HEK293 (cell line): ENCODE results near the gene RNF187.

Experiments used
- CTCF ChIP-seq: fragments of 450-650 bp; formaldehyde crosslinking; IDR thresholded peaks from 2 replicates; pipeline ENCODE4 v1.5.1; 2016; ENCODE audit warnings: missing biosample characterization, missing genetic modification characterization
- GLIS1 ChIP-seq: fragments of 450-650 bp; formaldehyde crosslinking; IDR thresholded peaks from 2 replicates; pipeline ENCODE4 v1.5.1; 2016; ENCODE audit warnings: missing biosample characterization, missing genetic modification characterization
- KLF1 ChIP-seq: fragments of 450-650 bp; formaldehyde crosslinking; IDR thresholded peaks from 2 replicates; pipeline ENCODE4 v1.5.1; 2016; ENCODE audit warnings: missing biosample characterization, missing genetic modification characterization
- KLF9 ChIP-seq: fragments of 450-650 bp; formaldehyde crosslinking; IDR thresholded peaks from 2 replicates; pipeline ENCODE4 v1.5.1; 2016; ENCODE audit warnings: missing biosample characterization, missing genetic modification characterization, low read depth
- PRDM10 ChIP-seq: fragments of 450-650 bp; formaldehyde crosslinking; IDR thresholded peaks from 2 replicates; pipeline ENCODE4 v1.5.1; 2016; ENCODE audit warnings: missing biosample characterization, missing genetic modification characterization
- SETDB1 ChIP-seq: IDR thresholded peaks from one replicate; pipeline ENCODE4 v1.6.1; 2017; ENCODE audit warnings: mild to moderate bottlenecking, low read length, moderate library complexity, mixed read lengths; ENCODE audit not compliant: insufficient read length
- TCF7L2 ChIP-seq: IDR thresholded peaks from 2 replicates; pipeline ENCODE4 v1.6.1; 2011; ENCODE audit warnings: low read depth, mild to moderate bottlenecking, inconsistent platforms, low read length, moderate library complexity, borderline replicate concordance
- ZBTB1 ChIP-seq: fragments of 450-650 bp; formaldehyde crosslinking; IDR thresholded peaks from 2 replicates; pipeline ENCODE4 v1.5.1; 2016; ENCODE audit warnings: missing biosample characterization, missing genetic modification characterization
- ZBTB20 ChIP-seq: fragments of 450-650 bp; formaldehyde crosslinking; IDR thresholded peaks from 2 replicates; pipeline ENCODE4 v1.5.1; 2016; ENCODE audit warnings: missing biosample characterization, missing genetic modification characterization
- ZBTB21 ChIP-seq: fragments of 450-650 bp; formaldehyde crosslinking; IDR thresholded peaks from 2 replicates; pipeline ENCODE4 v1.5.1; 2017; ENCODE audit warnings: missing biosample characterization, missing genetic modification characterization
- ZFHX2 ChIP-seq: fragments of 450-650 bp; formaldehyde crosslinking; conservative IDR thresholded peaks from 2 replicates; pipeline ENCODE4 v1.5.1; 2016; ENCODE audit warnings: missing biosample characterization, missing genetic modification characterization
- ZFP37 ChIP-seq: fragments of 450-650 bp; formaldehyde crosslinking; IDR thresholded peaks from 2 replicates; pipeline ENCODE4 v1.5.1; 2016; ENCODE audit warnings: missing biosample characterization, missing genetic modification characterization
- ZNF114 ChIP-seq: fragments of 450-650 bp; formaldehyde crosslinking; IDR thresholded peaks from 2 replicates; pipeline ENCODE4 v1.5.0; 2017; ENCODE audit warnings: missing biosample characterization, missing genetic modification characterization
- ZNF133 ChIP-seq: fragments of 450-650 bp; formaldehyde crosslinking; IDR thresholded peaks from 2 replicates; pipeline ENCODE4 v1.5.1; 2016; ENCODE audit warnings: missing biosample characterization, missing genetic modification characterization
- ZNF19 ChIP-seq: fragments of 450-650 bp; formaldehyde crosslinking; IDR thresholded peaks from 2 replicates; pipeline ENCODE4; 2016; ENCODE audit warnings: missing biosample characterization, missing genetic modification characterization, low read depth
- ZNF2 ChIP-seq: fragments of 450-650 bp; formaldehyde crosslinking; IDR thresholded peaks from 2 replicates; pipeline ENCODE4 v1.5.1; 2016; ENCODE audit warnings: missing biosample characterization, missing genetic modification characterization
- ZNF211 ChIP-seq: fragments of 450-650 bp; formaldehyde crosslinking; IDR thresholded peaks from 2 replicates; pipeline ENCODE4 v1.5.1; 2016; ENCODE audit warnings: low read depth, missing biosample characterization, missing genetic modification characterization
- ZNF248 ChIP-seq: fragments of 450-650 bp; formaldehyde crosslinking; IDR thresholded peaks from 2 replicates; pipeline ENCODE4 v1.5.1; 2017; ENCODE audit warnings: missing biosample characterization, missing genetic modification characterization
- ZNF362 ChIP-seq: fragments of 450-650 bp; formaldehyde crosslinking; IDR thresholded peaks from 2 replicates; pipeline ENCODE4 v1.5.1; 2016; ENCODE audit warnings: missing biosample characterization, missing genetic modification characterization
- ZNF366 ChIP-seq: fragments of 450-650 bp; formaldehyde crosslinking; conservative IDR thresholded peaks from 2 replicates; pipeline ENCODE4 v1.5.1; 2016; ENCODE audit warnings: missing biosample characterization, missing genetic modification characterization
- ZNF37A ChIP-seq: fragments of 450-650 bp; IDR thresholded peaks from 2 replicates; pipeline ENCODE4 v1.5.1; 2018; ENCODE audit warnings: missing biosample characterization, missing genetic modification characterization
- ZNF398 ChIP-seq: fragments of 450-650 bp; formaldehyde crosslinking; IDR thresholded peaks from 2 replicates; pipeline ENCODE4 v1.5.1; 2017; ENCODE audit warnings: missing biosample characterization, missing genetic modification characterization
- ZNF416 ChIP-seq: fragments of 450-650 bp; formaldehyde crosslinking; IDR thresholded peaks from 2 replicates; pipeline ENCODE4 v1.5.1; 2016; ENCODE audit warnings: missing biosample characterization, missing genetic modification characterization
- ZNF501 ChIP-seq: fragments of 450-650 bp; formaldehyde crosslinking; IDR thresholded peaks from 2 replicates; pipeline ENCODE4 v1.5.1; 2016; ENCODE audit warnings: missing biosample characterization, missing genetic modification characterization
- ZNF513 ChIP-seq: fragments of 450-650 bp; IDR thresholded peaks from 2 replicates; pipeline ENCODE4 v1.5.1; 2018; ENCODE audit warnings: missing biosample characterization, missing genetic modification characterization
- ZNF560 ChIP-seq: fragments of 450-650 bp; formaldehyde crosslinking; IDR thresholded peaks from 2 replicates; pipeline ENCODE4 v1.5.1; 2017; ENCODE audit warnings: missing biosample characterization, missing genetic modification characterization, borderline replicate concordance
- ZNF624 ChIP-seq: fragments of 450-650 bp; formaldehyde crosslinking; IDR thresholded peaks from 2 replicates; pipeline ENCODE4 v1.5.1; 2017; ENCODE audit warnings: missing biosample characterization, missing genetic modification characterization
- ZNF677 ChIP-seq: fragments of 450-650 bp; IDR thresholded peaks from 2 replicates; pipeline ENCODE4 v1.5.0; 2018; ENCODE audit warnings: missing biosample characterization, mild to moderate bottlenecking, missing genetic modification characterization, moderate library complexity
- ZNF707 ChIP-seq: fragments of 450-650 bp; formaldehyde crosslinking; IDR thresholded peaks from 2 replicates; pipeline ENCODE4 v1.5.1; 2016; ENCODE audit warnings: missing biosample characterization, missing genetic modification characterization
- ZNF76 ChIP-seq: fragments of 450-650 bp; formaldehyde crosslinking; IDR thresholded peaks from 2 replicates; pipeline ENCODE4; 2016; ENCODE audit warnings: low read depth, missing biosample characterization, missing genetic modification characterization, borderline replicate concordance
- ZNF843 ChIP-seq: fragments of 450-650 bp; formaldehyde crosslinking; IDR thresholded peaks from 2 replicates; pipeline ENCODE4 v1.5.1; 2016; ENCODE audit warnings: missing biosample characterization, missing genetic modification characterization

RNF187 gene

GRCh38 chr1:228490120-228491078 is 3.2 kb downstream of the RNF187 start (continued):
- peak; percentile 91 for TF ChIP-seq ZNF366 (tag by site-specific recombination)
- TF ChIP-seq ZNF416 (tag by site-specific recombination) = no peak
- no peak for TF ChIP-seq TCF7L2
- TF ChIP-seq ZBTB21 (tag by site-specific recombination) = peak; percentile 26; the same call in 1 of the 2 replicates
- TF ChIP-seq PRDM10 = peak; percentile 98
- TF ChIP-seq ZNF624 (tag by site-specific recombination) = 0 out of 2 replicates have a peak, but pooled peaks have one; percentile 42
- TF ChIP-seq SETDB1 = no peak
- no peak for TF ChIP-seq ZNF114
- TF ChIP-seq ZNF248 (tag by site-specific recombination) = no peak
- peak; percentile 28; the same call in 1 of the 2 replicates for TF ChIP-seq KLF1
- peak; percentile 45; the same call in 1 of the 2 replicates for TF ChIP-seq ZBTB20 (tag by site-specific recombination)
- no peak for TF ChIP-seq ZNF211 (tag by site-specific recombination)
- TF ChIP-seq ZBTB1 = no peak
- TF ChIP-seq ZNF513 (tag by site-specific recombination) = no peak
- TF ChIP-seq ZNF677 = no peak
- peak; percentile 66; the same call in 1 of the 2 replicates for TF ChIP-seq ZNF76 (tag by site-specific recombination)
- no peak for TF ChIP-seq GLIS1 (tag by site-specific recombination)
- TF ChIP-seq ZNF398 (tag by site-specific recombination) = no peak
- TF ChIP-seq ZNF2 (tag by site-specific recombination) = no peak
- no peak for TF ChIP-seq ZNF843
- no peak for TF ChIP-seq ZFP37 (tag by site-specific recombination)
- no peak for TF ChIP-seq ZNF362
- no peak for TF ChIP-seq ZNF560 (tag by site-specific recombination)
- TF ChIP-seq ZFHX2 (tag by site-specific recombination) = 0 out of 2 replicates have a peak, but pooled peaks have one; percentile 3
- TF ChIP-seq KLF9 = no peak
- TF ChIP-seq ZNF501 = no peak
- no peak for TF ChIP-seq ZNF707 (tag by site-specific recombination)
- no peak for TF ChIP-seq ZNF133
- TF ChIP-seq CTCF (tag by site-specific recombination) = no peak
- TF ChIP-seq ZNF37A (tag by site-specific recombination) = no peak
- peak; percentile 12; the same call in 1 of the 2 replicates for TF ChIP-seq ZNF19 (tag by site-specific recombination)
